ENCODE measurements around the gene PHB1. TPM values are rescaled to one million over a fixed set of nuclear protein-coding genes. Genes with fewer than 3 reads are reported as not detected.

The PHB1 gene
- total and polyA plus RNA-seq, 2 experiments from 2014 or later: 194 to 211 TPM

DNA sequence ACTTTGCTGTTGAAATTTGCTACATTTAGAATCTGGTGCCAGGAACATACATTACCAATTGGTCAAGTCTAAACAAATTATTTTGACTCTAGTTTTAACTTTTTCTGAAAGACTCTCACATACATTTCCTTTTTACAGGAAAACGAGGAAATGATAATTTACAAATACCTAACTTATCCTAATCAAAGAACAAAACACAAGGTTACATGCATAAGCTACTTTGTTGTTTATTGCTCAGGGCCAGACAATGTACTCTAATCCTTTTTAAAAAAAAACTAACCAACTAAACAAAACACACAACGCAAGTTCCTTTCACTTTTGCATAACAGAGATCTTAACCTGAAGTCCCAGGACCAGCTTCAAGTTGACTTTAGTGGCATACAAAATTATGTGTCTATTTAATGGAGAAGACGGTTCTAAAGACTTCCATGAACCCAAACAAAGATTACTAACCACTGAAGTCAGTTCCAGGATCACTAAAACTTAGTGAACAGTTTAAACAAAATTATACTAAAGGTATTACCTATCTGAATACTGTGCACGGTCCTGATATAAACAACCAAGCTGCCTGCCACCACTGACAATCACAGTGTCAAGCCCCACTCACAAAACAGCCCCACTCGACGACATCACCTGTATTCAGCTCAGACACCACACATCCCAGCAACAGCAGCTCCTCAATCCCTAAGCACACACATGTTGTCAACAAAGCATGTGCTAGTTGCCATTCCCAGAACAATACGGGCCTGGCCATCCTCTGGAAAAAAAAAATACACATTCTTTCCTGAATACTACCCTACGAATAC lies 54.5 kb downstream of the PHB1 start (continued):
- TF ChIP-seq, protein P1, sequence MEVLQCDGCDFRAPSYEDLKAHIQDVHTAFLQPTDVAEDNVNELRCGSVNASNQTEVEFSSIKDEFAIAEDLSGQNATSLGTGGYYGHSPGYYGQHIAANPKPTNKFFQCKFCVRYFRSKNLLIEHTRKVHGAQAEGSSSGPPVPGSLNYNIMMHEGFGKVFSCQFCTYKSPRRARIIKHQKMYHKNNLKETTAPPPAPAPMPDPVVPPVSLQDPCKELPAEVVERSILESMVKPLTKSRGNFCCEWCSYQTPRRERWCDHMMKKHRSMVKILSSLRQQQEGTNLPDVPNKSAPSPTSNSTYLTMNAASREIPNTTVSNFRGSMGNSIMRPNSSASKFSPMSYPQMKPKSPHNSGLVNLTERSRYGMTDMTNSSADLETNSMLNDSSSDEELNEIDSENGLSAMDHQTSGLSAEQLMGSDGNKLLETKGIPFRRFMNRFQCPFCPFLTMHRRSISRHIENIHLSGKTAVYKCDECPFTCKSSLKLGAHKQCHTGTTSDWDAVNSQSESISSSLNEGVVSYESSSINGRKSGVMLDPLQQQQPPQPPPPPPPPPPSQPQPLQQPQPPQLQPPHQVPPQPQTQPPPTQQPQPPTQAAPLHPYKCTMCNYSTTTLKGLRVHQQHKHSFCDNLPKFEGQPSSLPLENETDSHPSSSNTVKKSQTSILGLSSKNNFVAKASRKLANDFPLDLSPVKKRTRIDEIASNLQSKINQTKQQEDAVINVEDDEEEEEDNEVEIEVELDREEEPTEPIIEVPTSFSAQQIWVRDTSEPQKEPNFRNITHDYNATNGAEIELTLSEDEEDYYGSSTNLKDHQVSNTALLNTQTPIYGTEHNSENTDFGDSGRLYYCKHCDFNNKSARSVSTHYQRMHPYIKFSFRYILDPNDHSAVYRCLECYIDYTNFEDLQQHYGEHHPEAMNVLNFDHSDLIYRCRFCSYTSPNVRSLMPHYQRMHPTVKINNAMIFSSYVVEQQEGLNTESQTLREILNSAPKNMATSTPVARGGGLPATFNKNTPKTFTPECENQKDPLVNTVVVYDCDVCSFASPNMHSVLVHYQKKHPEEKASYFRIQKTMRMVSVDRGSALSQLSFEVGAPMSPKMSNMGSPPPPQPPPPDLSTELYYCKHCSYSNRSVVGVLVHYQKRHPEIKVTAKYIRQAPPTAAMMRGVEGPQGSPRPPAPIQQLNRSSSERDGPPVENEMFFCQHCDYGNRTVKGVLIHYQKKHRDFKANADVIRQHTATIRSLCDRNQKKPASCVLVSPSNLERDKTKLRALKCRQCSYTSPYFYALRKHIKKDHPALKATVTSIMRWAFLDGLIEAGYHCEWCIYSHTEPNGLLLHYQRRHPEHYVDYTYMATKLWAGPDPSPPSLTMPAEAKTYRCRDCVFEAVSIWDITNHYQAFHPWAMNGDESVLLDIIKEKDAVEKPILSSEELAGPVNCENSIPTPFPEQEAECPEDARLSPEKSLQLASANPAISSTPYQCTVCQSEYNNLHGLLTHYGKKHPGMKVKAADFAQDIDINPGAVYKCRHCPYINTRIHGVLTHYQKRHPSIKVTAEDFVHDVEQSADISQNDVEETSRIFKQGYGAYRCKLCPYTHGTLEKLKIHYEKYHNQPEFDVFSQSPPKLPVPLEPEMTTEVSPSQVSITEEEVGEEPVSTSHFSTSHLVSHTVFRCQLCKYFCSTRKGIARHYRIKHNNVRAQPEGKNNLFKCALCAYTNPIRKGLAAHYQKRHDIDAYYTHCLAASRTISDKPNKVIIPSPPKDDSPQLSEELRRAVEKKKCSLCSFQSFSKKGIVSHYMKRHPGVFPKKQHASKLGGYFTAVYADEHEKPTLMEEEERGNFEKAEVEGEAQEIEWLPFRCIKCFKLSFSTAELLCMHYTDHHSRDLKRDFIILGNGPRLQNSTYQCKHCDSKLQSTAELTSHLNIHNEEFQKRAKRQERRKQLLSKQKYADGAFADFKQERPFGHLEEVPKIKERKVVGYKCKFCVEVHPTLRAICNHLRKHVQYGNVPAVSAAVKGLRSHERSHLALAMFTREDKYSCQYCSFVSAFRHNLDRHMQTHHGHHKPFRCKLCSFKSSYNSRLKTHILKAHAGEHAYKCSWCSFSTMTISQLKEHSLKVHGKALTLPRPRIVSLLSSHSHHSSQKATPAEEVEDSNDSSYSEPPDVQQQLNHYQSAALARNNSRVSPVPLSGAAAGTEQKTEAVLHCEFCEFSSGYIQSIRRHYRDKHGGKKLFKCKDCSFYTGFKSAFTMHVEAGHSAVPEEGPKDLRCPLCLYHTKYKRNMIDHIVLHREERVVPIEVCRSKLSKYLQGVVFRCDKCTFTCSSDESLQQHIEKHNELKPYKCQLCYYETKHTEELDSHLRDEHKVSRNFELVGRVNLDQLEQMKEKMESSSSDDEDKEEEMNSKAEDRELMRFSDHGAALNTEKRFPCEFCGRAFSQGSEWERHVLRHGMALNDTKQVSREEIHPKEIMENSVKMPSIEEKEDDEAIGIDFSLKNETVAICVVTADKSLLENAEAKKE (CRISPR knock-in tag; IDR thresholded peaks at IDR 0.05): no peak
- TF ChIP-seq EZH2phosphoT487 (IDR thresholded peaks at IDR 0.05; ENCODE audit: unreplicated experiment): no peak

DNA sequence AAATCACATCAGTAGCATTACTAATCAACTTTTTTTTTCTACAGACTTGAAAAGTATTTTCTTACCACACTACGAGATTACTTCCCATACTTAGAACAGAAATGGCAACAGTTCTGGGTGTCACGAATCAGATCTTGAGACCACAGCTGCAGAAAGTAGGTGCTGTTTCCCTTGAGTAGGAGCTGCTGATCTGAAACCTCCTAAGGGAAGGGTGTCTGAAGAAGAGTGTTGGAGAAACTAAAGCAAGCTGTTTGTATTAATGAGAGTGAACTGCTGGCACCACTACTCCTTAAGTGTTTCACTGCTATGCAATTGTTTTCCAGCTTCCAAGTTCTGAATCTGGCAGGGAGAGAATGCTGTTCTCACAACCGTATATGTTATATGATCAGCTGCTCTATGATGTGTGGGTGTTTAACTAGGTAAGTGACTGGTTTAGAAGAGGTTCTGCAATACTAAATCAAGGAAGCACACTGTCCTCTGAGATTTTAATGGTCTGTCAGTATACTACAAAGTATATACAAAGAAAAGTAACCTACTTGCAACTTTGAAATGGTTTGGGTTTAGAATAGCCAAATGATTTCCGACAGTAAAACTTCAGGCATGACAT lies 55.9 kb downstream of the PHB1 start:
- Mint-ChIP-seq H3K4me1 (peaks cover 38% of the 10 kb centered on the region), H3K36me3 (ENCODE audit: low read depth) (no peaks in the 10 kb centered on the region; the same call in 2 of the 3 replicates), H3K4me3 (no peak overlapping the region), H3K27ac (0 out of 2 replicates have a peak overlapping the region, but pooled peaks have one; percentile 42), H3K27me3 (ENCODE audit: insufficient read depth, low read depth, poor library complexity) (peaks cover 7% of the 10 kb centered on the region), H3K9me3 (no peaks in the 10 kb centered on the region)
- H3K4me1 ChIP-seq (ENCODE audit: insufficient read depth): peaks cover 38% of the 10 kb centered on the region
- no peak overlapping the region for H3K4me3 ChIP-seq
- no peak overlapping the region for H2AFZ ChIP-seq
- peaks cover 74% of the 10 kb centered on the region for H3K79me2 ChIP-seq (replicated peaks; ENCODE audit: insufficient read depth)
- peak overlapping the region; percentile 61; the same call in 1 of the 2 replicates for H3K27ac ChIP-seq (ENCODE audit: low read depth)
- no peaks in the 10 kb centered on the region for H3K9me2 ChIP-seq (ENCODE audit: insufficient read depth)
- H3K4me2 ChIP-seq: peak overlapping the region; percentile 52; the same call in 1 of the 2 replicates
- H3K27me3 ChIP-seq (ENCODE audit: insufficient read depth): no peaks in the 10 kb centered on the region
- no peak for DNase-seq (ENCODE audit: low spot score)
- ATAC-seq: no peak
- H3K36me3 ChIP-seq (ENCODE audit: insufficient read depth): no peaks in the 10 kb centered on the region
- no peaks in the 10 kb centered on the region for H3F3A ChIP-seq (replicated peaks; ENCODE audit: low read depth)
- peaks cover 12% of the 10 kb centered on the region for H4K20me1 ChIP-seq (replicated peaks; ENCODE audit: insufficient read depth)
- TF ChIP-seq, protein P1 (CRISPR knock-in tag; IDR thresholded peaks at IDR 0.05): no peak
- TF ChIP-seq ZNF331 (CRISPR knock-in tag; IDR thresholded peaks at IDR 0.05; ENCODE audit: low read depth) (no peak), EZH2 (IDR thresholded peaks at IDR 0.05; ENCODE audit: low read depth, unreplicated experiment) (no peak), EZH2phosphoT487 (IDR thresholded peaks at IDR 0.05; ENCODE audit: unreplicated experiment) (no peak)

Data from GM23338 (cell line).